ENCODE measurements around the gene MTCL3.

Gene MTCL3

GRCh38 chr6:127518710-127519468 lies at the start of gene MTCL3:
TSS of gene MTCL3 (minus strand) at chr6:127519335.
- ChIA-PET POLR2A (interaction anchor here (1.3 kb wide), 1 partner anchor 36 kb away, joined by 7 read pairs; no protein-coding TSS in a partner anchor), CTCF (interaction anchor here (0.9 to 2.1 kb wide), 10 partner anchors 8 to 171 kb away, joined by 3 to 16 read pairs (median 5); partner anchors contain the start of gene KIAA0408)
- peak within 1 kb of the TSS; percentile 96 for H3K27ac Mint-ChIP-seq
- peaks cover 6% of the 10 kb centered on the region for H3K36me3 Mint-ChIP-seq
- peaks cover 36% of the 10 kb centered on the region for H3K4me1 Mint-ChIP-seq
- H3K4me3 Mint-ChIP-seq = peak within 1 kb of the TSS; percentile 98
- no peaks in the 10 kb centered on the region for H3K9me3 Mint-ChIP-seq
- peak; percentile 70 for DNase-seq (ENCODE audit: low spot score)
- peak; percentile 13 for ATAC-seq
- peaks cover 15% of the 10 kb centered on the region for H3K27me3 Mint-ChIP-seq (ENCODE audit: low read depth)
- TF ChIP-seq GABPB1 (CRISPR knock-in tag; IDR thresholded peaks at IDR 0.05) = no peak
- no peak for TF ChIP-seq MYBL2 (CRISPR knock-in tag; IDR thresholded peaks at IDR 0.05)
- no peak for TF ChIP-seq ZNF232 (CRISPR knock-in tag; IDR thresholded peaks at IDR 0.05)
- no peak for TF ChIP-seq ZNF396 (CRISPR knock-in tag; IDR thresholded peaks at IDR 0.05; ENCODE audit: borderline replicate concordance)
- TF ChIP-seq, protein P1, sequence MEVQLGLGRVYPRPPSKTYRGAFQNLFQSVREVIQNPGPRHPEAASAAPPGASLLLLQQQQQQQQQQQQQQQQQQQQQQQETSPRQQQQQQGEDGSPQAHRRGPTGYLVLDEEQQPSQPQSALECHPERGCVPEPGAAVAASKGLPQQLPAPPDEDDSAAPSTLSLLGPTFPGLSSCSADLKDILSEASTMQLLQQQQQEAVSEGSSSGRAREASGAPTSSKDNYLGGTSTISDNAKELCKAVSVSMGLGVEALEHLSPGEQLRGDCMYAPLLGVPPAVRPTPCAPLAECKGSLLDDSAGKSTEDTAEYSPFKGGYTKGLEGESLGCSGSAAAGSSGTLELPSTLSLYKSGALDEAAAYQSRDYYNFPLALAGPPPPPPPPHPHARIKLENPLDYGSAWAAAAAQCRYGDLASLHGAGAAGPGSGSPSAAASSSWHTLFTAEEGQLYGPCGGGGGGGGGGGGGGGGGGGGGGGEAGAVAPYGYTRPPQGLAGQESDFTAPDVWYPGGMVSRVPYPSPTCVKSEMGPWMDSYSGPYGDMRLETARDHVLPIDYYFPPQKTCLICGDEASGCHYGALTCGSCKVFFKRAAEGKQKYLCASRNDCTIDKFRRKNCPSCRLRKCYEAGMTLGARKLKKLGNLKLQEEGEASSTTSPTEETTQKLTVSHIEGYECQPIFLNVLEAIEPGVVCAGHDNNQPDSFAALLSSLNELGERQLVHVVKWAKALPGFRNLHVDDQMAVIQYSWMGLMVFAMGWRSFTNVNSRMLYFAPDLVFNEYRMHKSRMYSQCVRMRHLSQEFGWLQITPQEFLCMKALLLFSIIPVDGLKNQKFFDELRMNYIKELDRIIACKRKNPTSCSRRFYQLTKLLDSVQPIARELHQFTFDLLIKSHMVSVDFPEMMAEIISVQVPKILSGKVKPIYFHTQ (CRISPR knock-in tag; IDR thresholded peaks at IDR 0.05) = no peak
- no peak for TF ChIP-seq CREM (CRISPR knock-in tag; IDR thresholded peaks at IDR 0.05)
- TF ChIP-seq ZNF219 (CRISPR knock-in tag; IDR thresholded peaks at IDR 0.05; ENCODE audit: borderline replicate concordance) = peak; percentile 25; the same call in 1 of the 2 replicates
- peak; percentile 71; the same call in 1 of the 2 replicates for TF ChIP-seq ARID4B (CRISPR knock-in tag; IDR thresholded peaks at IDR 0.05; ENCODE audit: borderline replicate concordance)
- no peak for TF ChIP-seq FOXK1 (CRISPR knock-in tag; IDR thresholded peaks at IDR 0.05)
- no peak for TF ChIP-seq ESRRA (CRISPR knock-in tag; IDR thresholded peaks at IDR 0.05; ENCODE audit: borderline replicate concordance)
- TF ChIP-seq TEAD1 (CRISPR knock-in tag; IDR thresholded peaks at IDR 0.05) = peak; percentile 58; the same call in 1 of the 2 replicates
- TF ChIP-seq HMGA2 (CRISPR knock-in tag; IDR thresholded peaks at IDR 0.05) = no peak; the same call in 1 of the 2 replicates
- no peak for TF ChIP-seq ZNF671 (CRISPR knock-in tag; IDR thresholded peaks at IDR 0.05)
- no peak for TF ChIP-seq NFE2L1 (CRISPR knock-in tag; IDR thresholded peaks at IDR 0.05)
- no peak for TF ChIP-seq IRF2 (CRISPR knock-in tag; IDR thresholded peaks at IDR 0.05; ENCODE audit: borderline replicate concordance, low read depth)
- no peak for TF ChIP-seq ZNF423 (CRISPR knock-in tag; IDR thresholded peaks at IDR 0.05)
- no peak; the same call in 1 of the 2 replicates for TF ChIP-seq USF1 (CRISPR knock-in tag; IDR thresholded peaks at IDR 0.05)
- no peak for TF ChIP-seq CREB1 (CRISPR knock-in tag; IDR thresholded peaks at IDR 0.05)
- no peak for TF ChIP-seq GTF2I (CRISPR knock-in tag; conservative IDR thresholded peaks at IDR 0.05)
- no peak for TF ChIP-seq ELF4 (CRISPR knock-in tag; IDR thresholded peaks at IDR 0.05; ENCODE audit: low read depth)
- TF ChIP-seq, protein P2, sequence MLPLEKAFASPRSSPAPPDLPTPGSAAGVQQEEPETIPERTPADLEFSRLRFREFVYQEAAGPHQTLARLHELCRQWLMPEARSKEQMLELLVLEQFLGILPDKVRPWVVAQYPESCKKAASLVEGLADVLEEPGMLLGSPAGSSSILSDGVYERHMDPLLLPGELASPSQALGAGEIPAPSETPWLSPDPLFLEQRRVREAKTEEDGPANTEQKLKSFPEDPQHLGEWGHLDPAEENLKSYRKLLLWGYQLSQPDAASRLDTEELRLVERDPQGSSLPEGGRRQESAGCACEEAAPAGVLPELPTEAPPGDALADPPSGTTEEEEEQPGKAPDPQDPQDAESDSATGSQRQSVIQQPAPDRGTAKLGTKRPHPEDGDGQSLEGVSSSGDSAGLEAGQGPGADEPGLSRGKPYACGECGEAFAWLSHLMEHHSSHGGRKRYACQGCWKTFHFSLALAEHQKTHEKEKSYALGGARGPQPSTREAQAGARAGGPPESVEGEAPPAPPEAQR (CRISPR knock-in tag; IDR thresholded peaks at IDR 0.05) = no peak
- TF ChIP-seq, protein P3, sequence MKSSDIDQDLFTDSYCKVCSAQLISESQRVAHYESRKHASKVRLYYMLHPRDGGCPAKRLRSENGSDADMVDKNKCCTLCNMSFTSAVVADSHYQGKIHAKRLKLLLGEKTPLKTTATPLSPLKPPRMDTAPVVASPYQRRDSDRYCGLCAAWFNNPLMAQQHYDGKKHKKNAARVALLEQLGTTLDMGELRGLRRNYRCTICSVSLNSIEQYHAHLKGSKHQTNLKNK (CRISPR knock-in tag; IDR thresholded peaks at IDR 0.05) = no peak
- no peak for TF ChIP-seq RELA (CRISPR knock-in tag; IDR thresholded peaks at IDR 0.05; ENCODE audit: borderline replicate concordance)
- no peak for TF ChIP-seq ZNF317 (CRISPR knock-in tag; IDR thresholded peaks at IDR 0.05; ENCODE audit: borderline replicate concordance, low read depth)
- TF ChIP-seq, protein P4, sequence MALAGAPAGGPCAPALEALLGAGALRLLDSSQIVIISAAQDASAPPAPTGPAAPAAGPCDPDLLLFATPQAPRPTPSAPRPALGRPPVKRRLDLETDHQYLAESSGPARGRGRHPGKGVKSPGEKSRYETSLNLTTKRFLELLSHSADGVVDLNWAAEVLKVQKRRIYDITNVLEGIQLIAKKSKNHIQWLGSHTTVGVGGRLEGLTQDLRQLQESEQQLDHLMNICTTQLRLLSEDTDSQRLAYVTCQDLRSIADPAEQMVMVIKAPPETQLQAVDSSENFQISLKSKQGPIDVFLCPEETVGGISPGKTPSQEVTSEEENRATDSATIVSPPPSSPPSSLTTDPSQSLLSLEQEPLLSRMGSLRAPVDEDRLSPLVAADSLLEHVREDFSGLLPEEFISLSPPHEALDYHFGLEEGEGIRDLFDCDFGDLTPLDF (CRISPR knock-in tag; IDR thresholded peaks at IDR 0.05) = no peak
